Liver (tissue), 9 donors: ENCODE data around the gene GMDS. TPM values are rescaled to one million over a fixed set of nuclear protein-coding genes. Genes with fewer than 3 reads are reported as not detected.

Experiments used
- DNase-seq: peaks from one replicate; pipeline ENCODE4 v3.0.0-alpha.2; 2017; ENCODE audit warnings: low spot score
- H3K27ac ChIP-seq, 2 donors: one replicate each; pipeline ENCODE4 v1.7.0; 2013; ENCODE audit warnings: inconsistent platforms in 2 of 2, low read length in 2 of 2, control low read depth in 1 of 2, low read depth in 1 of 2, mild to moderate bottlenecking in 1 of 2
- H3K27me3 ChIP-seq, 4 donors: one replicate each; pipeline versions ENCODE4 v1.6.1 to v1.7.0; 2013; ENCODE audit warnings: low read length in 3 of 4, inconsistent platforms in 1 of 4, mild to moderate bottlenecking in 1 of 4, moderate library complexity in 1 of 4; ENCODE audit not compliant: control insufficient read depth in 4 of 4, insufficient read depth in 4 of 4
- H3K36me3 ChIP-seq, 4 donors: one replicate each; pipeline versions ENCODE4 v1.6.1 to v1.7.0; 2013; ENCODE audit warnings: low read length in 3 of 4, mild to moderate bottlenecking in 3 of 4, low read depth in 1 of 4, moderate library complexity in 1 of 4; ENCODE audit not compliant: control insufficient read depth in 4 of 4, insufficient read depth in 3 of 4
- H3K4me1 ChIP-seq, 4 donors: one replicate each; pipeline versions ENCODE4 v1.6.1 to v1.7.0; 2013; ENCODE audit warnings: low read length in 3 of 4, mild to moderate bottlenecking in 3 of 4, moderate library complexity in 1 of 4; ENCODE audit not compliant: control insufficient read depth in 4 of 4, insufficient read depth in 4 of 4
- H3K4me3 ChIP-seq, 3 donors: one replicate each; pipeline versions ENCODE4 v1.6.1 to v1.7.0; 2013; ENCODE audit warnings: low read length in 3 of 3, control low read depth in 1 of 3, low read depth in 1 of 3, mild to moderate bottlenecking in 1 of 3
- H3K9ac ChIP-seq, 2 donors: one replicate each; pipeline ENCODE4 v1.7.0; 2013; ENCODE audit warnings: low read length in 2 of 2, mild to moderate bottlenecking in 2 of 2, moderate library complexity in 2 of 2, control low read depth in 1 of 2, low read depth in 1 of 2
- H3K9me3 ChIP-seq, 4 donors: one replicate each; pipeline versions ENCODE4 v1.6.1 to v1.7.0; 2013; ENCODE audit warnings: low read length in 3 of 4; ENCODE audit not compliant: control insufficient read depth in 4 of 4
- EGR1 ChIP-seq, 2 donors: IDR thresholded peaks; 2 replicates each; pipeline ENCODE4 v1.6.1; 2016 to 2018; ENCODE audit warnings: antibody characterized with exemption in 2 of 2, low read depth in 2 of 2
- FOXA1 ChIP-seq: IDR thresholded peaks from 2 replicates; pipeline ENCODE4 v1.6.1; 2016; ENCODE audit warnings: antibody characterized with exemption
- FOXA2 ChIP-seq: IDR thresholded peaks from 2 replicates; pipeline ENCODE4 v1.6.1; 2016; ENCODE audit warnings: antibody characterized with exemption
- GABPA ChIP-seq, 2 donors: IDR thresholded peaks in 1 of 2; conservative IDR thresholded peaks in 1 of 2; 2 replicates each; pipeline ENCODE4 v1.6.1; 2016; ENCODE audit warnings: antibody characterized with exemption in 2 of 2, mild to moderate bottlenecking in 1 of 2, moderate library complexity in 1 of 2
- HNF4A ChIP-seq, 2 donors: conservative IDR thresholded peaks; 2 replicates each; pipeline ENCODE4 v1.6.1; 2016; ENCODE audit warnings: antibody characterized with exemption in 2 of 2, mild to moderate bottlenecking in 2 of 2
- HNF4G ChIP-seq: IDR thresholded peaks from 2 replicates; pipeline ENCODE4 v1.6.1; 2016; ENCODE audit warnings: antibody characterized with exemption
- JUND ChIP-seq, 2 donors: IDR thresholded peaks; 2 replicates each; pipeline ENCODE4 v1.6.1; 2016; ENCODE audit warnings: antibody characterized with exemption in 2 of 2
- NR2F2 ChIP-seq: IDR thresholded peaks from 2 replicates; pipeline ENCODE4 v1.6.1; 2016; ENCODE audit warnings: antibody characterized with exemption
- RAD21 ChIP-seq, 2 donors: IDR thresholded peaks; 2 replicates each; pipeline ENCODE4 v1.6.1; 2016; ENCODE audit warnings: antibody characterized with exemption in 2 of 2, mild to moderate bottlenecking in 2 of 2
- REST ChIP-seq: IDR thresholded peaks from 2 replicates; pipeline ENCODE4 v1.6.1; 2016; ENCODE audit warnings: antibody characterized with exemption, mild to moderate bottlenecking
- RXRA ChIP-seq, 2 donors: IDR thresholded peaks; 2 replicates each; pipeline ENCODE4 v1.6.1; 2017 to 2018; ENCODE audit warnings: antibody characterized with exemption in 2 of 2, mild to moderate bottlenecking in 1 of 2
- SP1 ChIP-seq: IDR thresholded peaks from 2 replicates; pipeline ENCODE4 v1.6.1; 2018; ENCODE audit warnings: antibody characterized with exemption, mild to moderate bottlenecking
- TAF1 ChIP-seq: conservative IDR thresholded peaks from 2 replicates; pipeline ENCODE4 v1.6.1; 2016; ENCODE audit warnings: antibody characterized with exemption, mild to moderate bottlenecking
- YY1 ChIP-seq: IDR thresholded peaks from 2 replicates; pipeline ENCODE4 v1.6.1; 2016; ENCODE audit warnings: antibody characterized with exemption, mild to moderate bottlenecking
- WGBS: extraction: QIAGEN DNeasy Blood & Tissue Kit; methylation state at CpG from one replicate; pipeline ENCODE4 v1.1.7; 2013; 5-methylcytosine and 5-hydroxymethylcytosine counted together
- polyA plus RNA-seq, 2 donors: library from polyadenylated mRNA; stranded (reverse) in 1 of 2; unstranded in 1 of 2; fragments of 200-250 nt in 1 of 2; fragments of >200 nt in 1 of 2; fragmentation: Nextera tagmentation in 1 of 2; extraction: Ambion mirVana in 1 of 2; gene quantifications; one replicate each; pipeline versions ENCODE4 v1.2.1 to v1.2.3, GENCODE V29; 2013 to 2015
- total RNA-seq, 2 donors: library from RNA; depleted of rRNA; stranded (reverse); fragments of >200 nt; gene quantifications; one replicate each; pipeline ENCODE4 v1.2.3, GENCODE V29; 2014
- TF ChIP-seq, protein P1 (sequence below): IDR thresholded peaks from 2 replicates; pipeline ENCODE4 v1.6.1; 2016; ENCODE audit warnings: antibody characterized with exemption
- TF ChIP-seq, protein P2 (sequence below): IDR thresholded peaks from 2 replicates; pipeline ENCODE4 v1.6.1; 2016; ENCODE audit warnings: antibody characterized with exemption
- TF ChIP-seq, protein P3 (sequence below): fragments of 150-350 bp; IDR thresholded peaks from 2 replicates; pipeline ENCODE4 v1.5.1; 2017; ENCODE audit warnings: improper control_type of control experiment, low read depth, low read length; ENCODE audit not compliant: missing input control
- TF ChIP-seq, protein P4 (sequence below): IDR thresholded peaks from 2 replicates; pipeline ENCODE4 v1.6.1; 2016; ENCODE audit warnings: antibody characterized with exemption
- donor health status: healthy.
- donor health status: healthy.
- donor health status: healthy.
- donor health status: healthy.
- donor health status: healthy.

The GMDS gene
- total and polyA plus RNA-seq, 4 donors = 3.5 to 15.6 (median 13.0) TPM

- no peak overlapping the region for H3K27ac ChIP-seq
- no peak for TF ChIP-seq FOXA2
- TF ChIP-seq, protein P1, sequence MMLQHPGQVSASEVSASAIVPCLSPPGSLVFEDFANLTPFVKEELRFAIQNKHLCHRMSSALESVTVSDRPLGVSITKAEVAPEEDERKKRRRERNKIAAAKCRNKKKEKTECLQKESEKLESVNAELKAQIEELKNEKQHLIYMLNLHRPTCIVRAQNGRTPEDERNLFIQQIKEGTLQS = no peak
- TF ChIP-seq TAF1 = no peak
- TF ChIP-seq, protein P2, sequence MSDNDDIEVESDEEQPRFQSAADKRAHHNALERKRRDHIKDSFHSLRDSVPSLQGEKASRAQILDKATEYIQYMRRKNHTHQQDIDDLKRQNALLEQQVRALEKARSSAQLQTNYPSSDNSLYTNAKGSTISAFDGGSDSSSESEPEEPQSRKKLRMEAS = no peak
- no peak for TF ChIP-seq RXRA (IDR thresholded peaks at IDR 0.05)
- TF ChIP-seq JUND (IDR thresholded peaks at IDR 0.05) = no peak
- no peak for TF ChIP-seq REST
- TF ChIP-seq HNF4A (conservative IDR thresholded peaks at IDR 0.05) = no peak
- TF ChIP-seq NR2F2 = no peak
- TF ChIP-seq FOXA1 = no peak
- TF ChIP-seq SP1 = no peak
- TF ChIP-seq EGR1 (IDR thresholded peaks at IDR 0.05; ENCODE audit: low read depth in 2 of 2) = no peak
- TF ChIP-seq, protein P3, sequence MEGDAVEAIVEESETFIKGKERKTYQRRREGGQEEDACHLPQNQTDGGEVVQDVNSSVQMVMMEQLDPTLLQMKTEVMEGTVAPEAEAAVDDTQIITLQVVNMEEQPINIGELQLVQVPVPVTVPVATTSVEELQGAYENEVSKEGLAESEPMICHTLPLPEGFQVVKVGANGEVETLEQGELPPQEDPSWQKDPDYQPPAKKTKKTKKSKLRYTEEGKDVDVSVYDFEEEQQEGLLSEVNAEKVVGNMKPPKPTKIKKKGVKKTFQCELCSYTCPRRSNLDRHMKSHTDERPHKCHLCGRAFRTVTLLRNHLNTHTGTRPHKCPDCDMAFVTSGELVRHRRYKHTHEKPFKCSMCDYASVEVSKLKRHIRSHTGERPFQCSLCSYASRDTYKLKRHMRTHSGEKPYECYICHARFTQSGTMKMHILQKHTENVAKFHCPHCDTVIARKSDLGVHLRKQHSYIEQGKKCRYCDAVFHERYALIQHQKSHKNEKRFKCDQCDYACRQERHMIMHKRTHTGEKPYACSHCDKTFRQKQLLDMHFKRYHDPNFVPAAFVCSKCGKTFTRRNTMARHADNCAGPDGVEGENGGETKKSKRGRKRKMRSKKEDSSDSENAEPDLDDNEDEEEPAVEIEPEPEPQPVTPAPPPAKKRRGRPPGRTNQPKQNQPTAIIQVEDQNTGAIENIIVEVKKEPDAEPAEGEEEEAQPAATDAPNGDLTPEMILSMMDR = no peak
- TF ChIP-seq GABPA (IDR thresholded peaks at IDR 0.05 in 1 of 2, conservative IDR thresholded peaks at IDR 0.05 in 1 of 2) = no peak
- no peak for TF ChIP-seq RAD21 (IDR thresholded peaks at IDR 0.05)
- TF ChIP-seq, protein P4, sequence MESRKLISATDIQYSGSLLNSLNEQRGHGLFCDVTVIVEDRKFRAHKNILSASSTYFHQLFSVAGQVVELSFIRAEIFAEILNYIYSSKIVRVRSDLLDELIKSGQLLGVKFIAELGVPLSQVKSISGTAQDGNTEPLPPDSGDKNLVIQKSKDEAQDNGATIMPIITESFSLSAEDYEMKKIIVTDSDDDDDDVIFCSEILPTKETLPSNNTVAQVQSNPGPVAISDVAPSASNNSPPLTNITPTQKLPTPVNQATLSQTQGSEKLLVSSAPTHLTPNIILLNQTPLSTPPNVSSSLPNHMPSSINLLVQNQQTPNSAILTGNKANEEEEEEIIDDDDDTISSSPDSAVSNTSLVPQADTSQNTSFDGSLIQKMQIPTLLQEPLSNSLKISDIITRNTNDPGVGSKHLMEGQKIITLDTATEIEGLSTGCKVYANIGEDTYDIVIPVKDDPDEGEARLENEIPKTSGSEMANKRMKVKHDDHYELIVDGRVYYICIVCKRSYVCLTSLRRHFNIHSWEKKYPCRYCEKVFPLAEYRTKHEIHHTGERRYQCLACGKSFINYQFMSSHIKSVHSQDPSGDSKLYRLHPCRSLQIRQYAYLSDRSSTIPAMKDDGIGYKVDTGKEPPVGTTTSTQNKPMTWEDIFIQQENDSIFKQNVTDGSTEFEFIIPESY = no peak
- TF ChIP-seq YY1 = no peak
- TF ChIP-seq HNF4G = no peak
- no peak for DNase-seq
- WGBS = 81% methylated on average over 2 of the region's 2 CpGs
- H3K27me3 ChIP-seq = no peaks in the 10 kb centered on the region
- peaks cover 0 to 3% (median 0%) of the 10 kb centered on the region in 4 donors for H3K36me3 ChIP-seq
- no peaks in the 10 kb centered on the region for H3K4me1 ChIP-seq
- no peak overlapping the region for H3K4me3 ChIP-seq
- no peak overlapping the region for H3K9ac ChIP-seq
- peaks cover 0 to 2% (median 2%) of the 10 kb centered on the region in 4 donors for H3K9me3 ChIP-seq
Measured at GRCh38 chr6:1930356-1930755, 315.0 kb downstream of the GMDS start.
